Measurements from ENCODE around the gene EEF1AKMT4.

DNA sequence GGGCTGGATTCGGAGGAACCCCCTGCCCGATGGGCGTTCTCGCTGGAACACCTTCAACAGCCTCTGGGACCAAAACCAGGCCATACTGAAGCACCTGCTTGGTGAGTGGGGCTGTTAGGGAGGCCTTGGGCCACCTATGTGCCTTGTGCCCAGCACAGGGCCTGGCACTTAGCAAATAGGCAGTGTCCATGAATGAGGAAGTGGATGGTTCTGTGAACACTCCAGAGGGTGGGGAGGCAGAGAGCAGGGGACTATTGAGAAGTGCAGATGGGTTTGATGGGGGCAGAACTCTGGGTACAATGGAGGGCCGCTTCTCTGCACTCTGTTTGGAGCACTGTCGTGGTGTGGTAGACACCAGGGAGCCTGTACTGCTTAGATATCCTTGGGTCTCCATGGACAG is 27.9 kb downstream of the EEF1AKMT4 start:
- TF ChIP-seq CTCF (IDR thresholded peaks at IDR 0.05; ENCODE audit: insufficient read depth, low read length) (no peak), POLR2AphosphoS5 (IDR thresholded peaks at IDR 0.05; ENCODE audit: low read depth) (no peak), SPI1 (IDR thresholded peaks at IDR 0.05; ENCODE audit: borderline replicate concordance, low read depth) (peak; percentile 76)
